ENCODE results near the gene DLG2.

DNA sequence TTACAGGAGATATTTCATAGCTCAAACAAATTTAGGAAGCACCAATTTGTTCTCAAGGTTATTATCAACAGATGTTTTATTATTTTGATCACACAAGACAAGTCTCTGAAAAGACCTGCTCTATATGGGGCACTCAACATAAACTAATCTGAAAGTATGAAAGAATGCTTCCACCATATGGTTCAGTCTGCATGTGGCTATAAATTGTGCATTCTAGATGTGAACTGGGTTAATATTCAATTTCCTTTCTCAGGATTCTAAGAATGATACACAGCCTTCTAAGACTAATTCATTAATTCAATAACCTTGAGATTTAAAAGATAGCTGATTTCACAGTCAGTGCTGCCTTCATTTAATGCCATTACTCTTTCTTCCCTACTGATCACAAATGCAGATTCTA lies 1489.6 kb downstream of the DLG2 start:
- TF ChIP-seq CTCF (conservative IDR thresholded peaks at IDR 0.05; ENCODE audit: low read depth, low read length) (no peak), POLR2A (IDR thresholded peaks at IDR 0.05; ENCODE audit: low read depth, low read length) (no peak)

Measured in IMR-90 (cell line).